KG1 (cell line): Measurements from ENCODE around the gene RAB9A.
"Not testable (repeated sequence)": the region's sequence is repeated elsewhere in the genome, so short reads cannot be mapped to it uniquely, and the experiment has no call there.

Source experiments
- DNase-seq: peaks from one replicate; lab custom pipeline; 2025; lab: John Stamatoyannopoulos, UW

Gene RAB9A, protein sequence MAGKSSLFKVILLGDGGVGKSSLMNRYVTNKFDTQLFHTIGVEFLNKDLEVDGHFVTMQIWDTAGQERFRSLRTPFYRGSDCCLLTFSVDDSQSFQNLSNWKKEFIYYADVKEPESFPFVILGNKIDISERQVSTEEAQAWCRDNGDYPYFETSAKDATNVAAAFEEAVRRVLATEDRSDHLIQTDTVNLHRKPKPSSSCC

DNA sequence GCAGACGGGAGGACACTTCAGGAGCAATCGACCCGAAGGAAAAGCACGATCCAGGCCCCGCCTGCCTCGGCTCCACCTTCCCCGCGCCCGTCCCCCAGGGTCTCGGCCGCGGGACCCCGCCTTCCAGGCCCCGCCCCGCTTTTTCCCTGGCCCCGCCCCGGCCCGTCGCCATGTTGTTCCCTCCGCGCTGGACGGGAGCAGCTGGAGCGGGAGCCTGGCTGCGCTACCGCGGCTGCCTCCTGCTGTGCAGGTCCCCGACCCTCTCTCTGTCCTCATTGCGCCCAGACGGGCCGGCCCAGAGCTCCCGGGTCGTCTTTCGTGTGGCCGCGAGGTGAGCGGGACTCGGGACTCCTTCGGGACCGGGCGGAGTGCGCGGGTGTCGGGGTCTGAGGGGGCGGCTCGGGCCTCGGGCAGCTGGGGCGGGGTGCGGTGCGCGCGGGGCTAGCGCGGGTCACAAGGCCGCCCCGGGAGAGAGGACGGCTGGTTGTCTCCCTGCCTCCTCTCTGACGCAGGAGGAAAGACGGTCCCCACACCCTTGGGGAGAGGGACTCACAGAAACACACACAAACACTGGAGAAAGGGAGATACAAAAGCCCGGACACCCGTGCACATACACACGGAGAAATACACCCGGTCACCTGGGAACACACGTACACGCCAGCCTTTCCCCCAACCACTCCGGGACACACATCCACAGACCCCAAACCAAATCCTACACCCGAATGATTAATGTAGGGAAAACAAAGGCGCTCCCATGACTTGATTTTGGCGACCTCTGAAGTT is at the start of gene RAB9A:
TSS of gene RAB9A (plus strand) at position 171 of the 783 bp plus-strand sequence. CDS start 19,619 bp downstream, outside the sequence.
- peak; percentile 19 for DNase-seq

DNA sequence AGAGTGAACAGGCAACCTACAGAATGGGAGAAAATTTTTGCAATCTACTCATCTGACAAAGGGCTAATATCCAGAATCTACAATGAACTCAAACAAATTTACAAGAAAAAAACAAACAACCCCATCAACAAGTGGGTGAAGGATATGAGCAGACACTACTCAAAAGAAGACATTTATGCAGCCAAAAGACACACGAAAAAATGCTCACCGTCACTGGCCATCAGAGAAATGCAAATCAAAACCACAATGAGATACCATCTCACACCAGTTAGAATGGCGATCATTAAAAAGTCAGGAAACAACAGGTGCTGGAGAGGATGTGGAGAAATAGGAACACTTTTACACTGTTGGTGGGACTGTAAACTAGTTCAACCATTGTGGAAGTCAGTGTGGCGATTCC is 47.2 kb upstream of the RAB9A start:
- DNase-seq, result not testable (repeated sequence)

DNA sequence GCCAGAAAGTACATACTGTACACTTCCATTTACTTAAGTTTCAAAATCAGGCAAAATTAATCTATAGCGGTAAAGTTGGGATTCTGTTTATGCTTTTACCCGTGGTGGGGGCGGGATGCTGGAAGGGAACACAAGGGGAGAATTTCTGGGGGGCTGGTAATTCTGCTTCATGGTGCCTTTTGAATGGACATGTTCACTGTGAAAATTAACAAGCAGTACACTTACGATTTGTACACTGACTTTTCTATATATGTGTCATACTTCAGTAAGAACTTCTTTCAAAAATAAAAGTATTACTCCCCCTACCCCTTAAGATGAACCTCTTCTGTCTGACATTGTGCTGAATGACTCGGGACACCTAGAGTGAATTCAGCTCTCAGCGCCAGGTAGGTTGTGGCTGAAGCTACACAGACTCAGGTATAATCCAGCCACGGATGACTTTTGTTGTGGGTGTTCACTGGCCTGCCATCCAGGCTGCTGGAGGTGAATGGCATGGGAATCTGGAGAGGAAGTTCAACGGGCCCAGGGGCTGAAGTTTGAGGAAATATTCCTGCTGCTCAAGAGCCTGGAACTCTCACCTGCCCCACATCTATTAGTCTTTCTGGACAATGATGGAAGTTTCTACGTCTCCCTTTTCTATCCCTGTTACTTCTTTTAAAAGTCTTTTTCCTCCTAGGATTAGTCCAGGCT is 43.3 kb upstream of the RAB9A start:
- no peak for DNase-seq

DNA sequence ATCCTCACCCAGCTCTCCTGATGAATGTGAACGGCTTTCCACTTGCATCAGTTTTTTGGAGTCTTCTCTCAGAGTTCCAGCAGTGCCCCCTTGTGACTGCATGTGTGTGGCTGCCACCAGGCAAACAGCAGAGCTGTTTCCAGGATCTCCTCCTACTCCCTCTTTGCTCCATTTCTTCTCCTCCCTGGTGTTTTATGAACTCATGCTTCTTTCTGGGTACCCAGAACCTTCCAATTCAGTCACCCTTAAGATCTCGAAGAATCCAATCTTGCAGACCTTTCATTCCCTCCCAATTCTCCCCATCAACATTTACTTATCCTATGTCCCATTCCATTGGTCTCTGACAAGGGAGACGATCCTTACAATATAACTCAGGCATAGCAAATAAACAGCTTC is 42.8 kb upstream of the RAB9A start:
- DNase-seq, result no peak

DNA sequence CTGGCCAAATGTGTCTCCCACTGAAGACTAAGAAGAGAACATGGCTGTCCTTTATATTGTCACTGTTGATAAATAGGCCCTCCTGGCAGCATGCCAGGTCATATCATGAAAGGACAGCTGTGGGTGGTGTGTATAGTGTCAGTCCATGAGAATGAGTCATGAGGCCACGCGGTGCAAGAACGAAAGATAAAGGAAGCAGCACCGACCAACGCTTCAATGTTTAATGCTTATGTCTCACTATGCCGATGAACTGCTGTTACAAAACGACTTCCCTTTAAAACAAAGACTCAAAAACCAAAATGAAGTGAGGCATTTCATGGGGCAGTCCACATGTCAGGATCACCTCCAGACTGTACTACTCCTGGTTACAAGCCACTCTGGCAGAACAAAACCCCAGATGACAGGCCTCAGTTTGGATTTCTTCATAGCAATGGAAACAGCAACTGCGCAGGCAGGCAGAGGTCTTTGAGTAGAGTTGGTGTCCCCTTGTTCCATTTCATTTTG is 41.2 kb upstream of the RAB9A start:
- no peak for DNase-seq

DNA sequence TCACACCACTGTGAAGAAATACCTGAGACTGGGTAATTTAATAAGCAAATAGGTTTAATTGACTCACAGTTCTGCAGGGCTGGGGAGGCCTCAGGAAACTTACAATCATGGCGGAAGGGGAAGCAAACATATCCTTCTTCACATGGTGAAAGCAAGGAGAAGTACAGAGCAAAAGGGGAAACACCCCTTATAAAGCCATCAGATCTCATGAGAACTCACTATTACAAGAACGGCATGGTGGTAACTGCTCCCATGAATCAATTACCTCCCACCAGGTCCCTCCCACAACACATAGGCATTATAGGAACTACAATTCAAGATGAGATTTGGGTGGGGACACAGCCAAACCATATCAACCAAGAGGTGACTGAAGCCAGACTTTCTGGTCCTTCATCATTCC is 40.6 kb upstream of the RAB9A start:
- peak; percentile 1 for DNase-seq

DNA sequence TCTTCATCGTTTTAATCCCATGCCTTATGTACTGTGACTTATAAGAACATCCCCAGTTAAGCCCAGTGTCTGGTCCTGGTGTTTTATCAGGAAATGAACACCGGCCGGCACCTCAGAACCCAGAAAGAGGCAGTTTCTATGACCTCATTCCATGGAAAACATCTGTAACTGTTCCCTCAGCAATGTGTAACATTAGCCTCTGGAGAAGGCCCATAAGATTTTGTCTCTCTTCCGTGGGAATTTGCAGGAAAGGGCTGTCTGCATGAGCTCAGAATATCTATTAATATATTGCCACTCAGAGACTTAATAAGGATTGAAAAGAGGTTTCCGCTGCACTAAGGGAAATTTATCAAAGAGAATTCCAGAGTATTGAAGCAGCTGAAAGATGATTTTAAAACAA is 39.1 kb upstream of the RAB9A start:
- DNase-seq, result no peak

DNA sequence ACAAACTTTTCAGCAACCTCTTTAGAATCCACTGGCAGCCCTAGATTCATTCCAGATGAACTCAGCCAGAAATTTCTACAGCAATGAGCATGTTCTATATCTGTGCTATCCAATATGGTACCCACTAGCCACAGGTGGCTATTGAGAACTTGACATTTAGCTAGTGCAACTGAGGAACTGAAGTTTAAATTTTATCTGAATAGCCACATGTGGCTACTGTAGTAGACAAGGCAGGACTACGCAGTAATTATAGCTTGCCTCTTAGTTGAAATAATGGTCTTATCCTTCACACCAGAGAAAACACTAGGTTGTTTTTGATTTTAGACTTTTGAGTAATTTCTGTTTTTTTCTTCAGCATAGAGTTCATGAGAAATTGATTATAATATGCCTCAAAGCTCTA is 38.6 kb upstream of the RAB9A start:
- DNase-seq, result no peak

DNA sequence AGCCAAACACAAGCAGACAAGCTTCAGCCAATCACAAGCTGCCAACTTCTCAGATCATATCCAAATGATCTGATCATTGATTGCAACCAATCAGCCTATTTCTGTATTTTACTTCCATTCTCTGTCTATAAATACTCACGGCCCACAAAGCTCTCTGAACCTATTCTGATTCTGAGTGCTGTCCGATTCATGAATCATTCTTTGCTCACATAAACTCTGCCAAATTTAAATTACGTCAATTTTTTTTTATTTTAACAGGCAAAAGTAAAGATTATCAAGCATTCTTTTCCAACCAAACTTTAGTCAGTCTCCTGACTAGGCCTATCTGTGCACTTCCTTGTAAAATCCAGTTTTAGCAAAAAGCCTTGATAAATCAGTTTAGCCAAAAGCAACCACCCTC is 37.8 kb upstream of the RAB9A start:
- no peak for DNase-seq

DNA sequence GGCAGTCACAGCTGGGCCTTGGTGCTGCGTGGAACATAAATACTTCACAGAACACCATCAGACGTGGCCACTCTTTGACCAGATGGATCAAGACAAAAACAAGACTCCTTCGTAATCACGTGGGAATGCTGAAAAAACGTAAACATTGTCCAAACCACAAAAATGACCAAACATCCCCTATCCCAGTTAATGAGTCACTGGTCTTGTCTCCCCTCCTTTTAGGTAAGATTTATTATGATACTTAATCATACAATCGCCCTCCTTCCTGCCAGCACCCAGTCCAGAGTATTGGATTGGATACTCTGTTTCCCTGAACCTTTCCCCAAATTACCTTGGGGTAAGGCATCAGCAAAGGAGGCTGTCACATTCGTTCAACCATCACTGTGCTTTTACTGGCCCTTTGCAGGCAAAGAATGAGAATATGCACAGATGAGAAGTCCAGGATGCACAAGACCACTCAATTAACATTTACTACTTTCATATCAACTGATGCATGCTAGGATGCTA is 36.6 kb upstream of the RAB9A start:
- DNase-seq, result peak; percentile 22

DNA sequence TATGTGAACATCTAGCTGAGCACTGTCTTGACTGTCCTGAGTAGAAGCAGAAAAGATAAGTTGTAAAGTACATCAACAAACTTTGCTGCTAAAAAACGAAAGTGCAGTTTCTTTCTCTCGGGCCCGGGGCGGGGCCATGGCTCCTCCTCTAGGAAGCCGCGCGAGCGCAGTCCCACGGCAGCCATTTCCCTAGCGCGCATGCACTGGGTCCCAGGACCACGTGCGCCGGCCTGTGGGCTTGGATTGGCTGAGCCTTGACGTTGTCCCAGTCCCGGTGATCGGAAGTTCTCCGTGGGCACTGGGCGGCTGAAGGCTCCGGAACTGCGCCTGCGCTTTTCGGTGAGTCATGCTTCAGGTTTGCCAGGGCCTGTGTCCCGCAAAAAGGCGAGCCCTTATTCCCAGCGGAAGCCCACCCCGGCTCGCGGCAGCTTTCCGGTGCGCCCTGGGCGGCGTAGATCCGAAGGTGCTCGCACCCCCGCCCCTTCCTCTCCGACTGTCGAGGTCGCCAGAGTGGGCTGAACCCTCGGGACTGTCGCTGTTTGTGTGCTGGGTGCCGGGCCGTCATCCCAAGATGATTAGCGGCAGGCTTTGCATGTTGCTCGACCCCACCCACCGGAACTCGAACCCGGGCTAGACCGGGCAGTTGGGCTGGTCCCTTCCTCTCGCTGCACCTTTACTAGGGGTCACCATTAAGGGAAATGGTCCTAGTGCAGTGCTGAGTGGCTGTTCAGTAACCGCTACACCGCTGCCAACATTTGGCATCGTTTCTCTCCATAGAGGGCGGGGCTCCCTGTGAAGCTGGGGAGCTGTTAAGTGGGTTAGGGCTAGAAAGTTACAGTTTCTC is 35.9 kb upstream of the RAB9A start, which contains the start of gene TCEANC:
TSS of gene TCEANC (plus strand) at position 292 of the 844 bp plus-strand sequence. CDS start 9,368 bp downstream, outside the sequence.
- peak; percentile 62 for DNase-seq

DNA sequence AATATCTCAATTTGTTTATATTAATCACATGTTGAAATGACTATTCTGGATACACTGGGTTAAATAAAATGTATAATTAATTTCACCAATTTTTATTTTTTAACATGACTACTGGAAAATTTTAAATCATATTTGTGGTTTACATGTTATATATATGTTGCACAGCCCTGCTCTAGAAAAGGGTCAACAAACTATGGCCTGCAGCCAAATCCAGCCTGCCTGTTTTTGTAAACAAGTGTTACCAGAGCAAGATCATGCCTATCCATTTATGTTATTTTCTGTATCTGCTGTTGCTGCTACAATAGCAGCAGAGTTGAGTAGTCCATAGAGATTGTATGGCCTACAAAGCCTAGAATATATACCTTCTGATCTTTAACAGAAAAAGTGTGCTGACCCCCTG is 34.8 kb upstream of the RAB9A start:
- no peak for DNase-seq

DNA sequence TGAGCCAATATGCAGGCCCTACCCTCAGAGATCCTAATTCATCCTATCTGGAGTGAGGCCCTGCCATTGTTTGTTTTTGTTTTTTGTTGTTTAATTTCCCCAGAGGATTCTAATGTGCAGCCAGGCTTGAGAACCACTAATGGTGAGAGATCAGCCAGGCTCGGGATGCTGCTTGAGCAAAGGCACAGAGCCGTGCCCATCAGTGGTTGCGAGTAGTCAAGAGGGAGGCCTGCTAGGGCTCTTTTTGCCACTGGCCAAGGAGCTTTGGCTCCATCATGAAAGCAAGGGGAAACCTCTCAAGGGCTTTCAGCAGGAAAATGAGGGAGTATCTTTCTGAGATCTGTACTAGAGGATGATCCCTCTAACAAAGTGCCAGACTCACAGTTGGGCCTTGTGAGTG is 33.3 kb upstream of the RAB9A start:
- DNase-seq, result no peak

DNA sequence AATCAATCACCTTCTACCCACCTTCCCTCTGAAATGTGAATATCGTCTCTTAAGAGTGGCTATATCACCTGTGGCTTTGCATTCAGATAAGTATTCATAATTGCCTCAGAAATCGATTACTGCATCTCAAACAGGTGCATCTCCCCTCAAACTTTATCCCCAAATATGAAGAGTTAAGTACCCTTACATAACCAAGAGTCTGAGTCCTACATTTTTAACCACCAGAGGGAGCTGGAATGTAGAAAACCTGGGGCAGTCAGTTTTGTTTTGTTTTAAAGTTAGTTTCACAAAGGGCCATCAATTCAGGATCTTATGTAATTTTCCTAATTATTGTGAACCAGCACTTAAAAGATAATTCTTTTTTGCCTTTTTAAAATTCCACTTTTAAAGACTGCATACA is 30.3 kb upstream of the RAB9A start:
- DNase-seq, result peak; percentile 5

DNA sequence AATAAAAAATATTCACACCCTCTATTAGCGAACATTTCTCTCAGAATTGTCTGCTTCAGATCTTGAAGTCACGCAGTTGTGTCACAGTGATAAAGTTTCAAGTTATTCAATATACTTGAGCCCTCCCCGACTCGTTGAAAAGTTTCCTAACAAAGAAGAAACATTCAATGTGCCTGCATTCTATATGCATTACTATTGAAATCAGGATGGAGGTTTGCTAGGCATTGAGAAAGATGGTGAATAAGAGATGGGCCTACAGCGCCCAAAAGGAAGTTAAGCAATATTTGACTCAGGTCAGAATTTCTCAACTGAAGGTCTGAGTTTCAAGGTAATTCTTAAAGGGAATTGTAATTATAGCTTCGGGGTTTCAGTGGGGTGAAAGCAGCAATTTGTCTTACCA is 29.9 kb upstream of the RAB9A start:
- DNase-seq, result no peak

DNA sequence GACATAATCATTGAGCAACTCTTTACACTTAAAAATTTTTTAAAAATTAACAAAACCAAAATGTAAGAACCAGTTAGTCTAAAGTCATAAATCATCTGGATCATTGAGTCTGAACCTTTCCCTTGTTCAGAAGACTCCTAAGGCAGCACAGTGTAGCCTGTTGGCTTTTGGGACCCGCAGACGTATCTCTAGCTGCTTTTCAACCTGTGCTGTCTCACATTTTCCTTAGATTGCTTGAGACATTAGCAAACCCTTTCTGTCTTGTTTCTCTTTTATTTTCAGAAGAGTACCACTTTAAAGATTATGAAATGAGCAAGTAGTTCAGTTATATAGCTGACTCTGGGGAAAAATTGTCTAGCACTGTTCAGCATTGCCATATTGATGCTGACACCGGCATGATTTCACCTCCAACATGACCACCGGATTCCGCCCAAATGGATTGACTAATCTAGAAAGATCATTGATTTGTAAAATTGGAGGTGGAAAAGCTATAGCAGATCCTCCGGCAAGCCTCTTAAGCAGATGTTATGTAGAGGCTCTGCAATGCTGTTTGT is 27.1 kb upstream of the RAB9A start:
- no peak for DNase-seq

DNA sequence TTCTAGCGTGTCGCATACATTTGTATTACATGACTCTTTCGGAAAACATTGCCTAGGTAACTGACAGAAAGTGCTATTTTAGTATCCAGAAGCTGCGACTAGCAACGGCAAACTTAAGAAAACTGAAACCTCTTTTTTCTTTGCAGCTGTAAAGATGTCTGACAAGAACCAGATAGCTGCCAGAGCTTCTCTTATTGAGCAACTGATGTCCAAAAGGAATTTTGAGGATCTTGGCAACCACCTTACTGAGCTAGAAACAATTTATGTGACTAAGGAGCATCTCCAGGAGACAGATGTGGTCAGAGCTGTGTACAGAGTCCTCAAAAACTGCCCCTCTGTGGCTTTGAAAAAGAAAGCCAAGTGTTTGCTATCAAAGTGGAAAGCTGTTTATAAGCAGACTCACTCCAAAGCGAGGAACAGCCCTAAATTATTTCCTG is 26.6 kb upstream of the RAB9A start:
- no peak for DNase-seq

DNA sequence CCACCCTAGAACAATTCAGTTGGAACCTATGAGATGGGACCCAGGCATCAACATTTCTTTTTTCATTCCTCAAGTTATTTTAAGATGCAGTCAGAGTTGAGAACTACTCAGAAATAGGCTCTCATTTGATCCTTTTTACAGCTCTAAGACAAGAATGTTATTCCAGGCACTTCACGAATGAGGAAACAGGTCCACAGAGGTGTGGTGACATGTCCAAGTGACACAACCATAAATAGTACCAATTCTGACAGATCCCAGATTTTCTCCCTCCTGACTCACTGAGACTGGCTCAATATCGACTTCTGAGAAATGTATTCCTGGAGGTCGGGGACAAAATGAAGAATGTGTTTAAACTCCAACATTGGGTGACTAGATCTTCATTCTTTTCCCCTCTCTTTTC is 24.9 kb upstream of the RAB9A start:
- DNase-seq, result no peak

DNA sequence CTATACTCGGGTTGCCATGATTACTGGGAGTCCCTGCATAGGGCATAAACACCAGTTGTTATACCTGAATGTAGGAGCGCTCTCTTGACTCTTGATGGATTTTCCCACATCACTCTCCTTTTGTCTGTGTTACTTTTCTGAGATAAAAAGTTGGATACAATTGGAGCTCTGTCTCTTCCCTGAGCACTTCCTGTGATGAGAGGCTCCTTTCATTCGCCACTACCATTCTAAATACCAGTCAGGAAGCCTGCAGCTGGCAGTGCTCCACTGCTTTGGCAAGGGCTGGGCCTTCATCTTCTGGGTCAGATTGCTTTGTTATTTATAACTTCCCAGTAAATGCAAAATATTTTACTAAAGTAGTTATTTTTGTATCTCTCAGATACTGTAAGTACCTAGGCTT is 22.1 kb upstream of the RAB9A start:
- no peak for DNase-seq

DNA sequence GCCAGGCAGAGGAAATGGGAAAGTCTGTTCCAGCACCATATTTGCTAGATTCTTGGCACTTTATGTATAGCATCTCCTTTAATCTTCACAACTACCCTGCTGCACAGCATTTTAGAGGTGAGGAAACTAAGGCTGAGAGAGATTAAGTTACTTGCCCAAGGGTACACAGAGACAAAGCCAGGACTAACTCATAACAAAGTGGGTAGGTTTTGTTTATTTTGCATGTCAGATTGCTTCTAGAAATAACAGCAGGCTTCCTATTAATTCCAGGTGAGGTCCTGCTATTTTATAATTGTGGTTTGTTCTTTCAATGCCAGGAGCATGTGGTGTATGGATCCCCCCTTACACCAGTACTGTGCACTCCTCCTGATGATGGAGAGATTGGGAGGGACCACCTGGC is 21.0 kb upstream of the RAB9A start:
- no peak for DNase-seq

DNA sequence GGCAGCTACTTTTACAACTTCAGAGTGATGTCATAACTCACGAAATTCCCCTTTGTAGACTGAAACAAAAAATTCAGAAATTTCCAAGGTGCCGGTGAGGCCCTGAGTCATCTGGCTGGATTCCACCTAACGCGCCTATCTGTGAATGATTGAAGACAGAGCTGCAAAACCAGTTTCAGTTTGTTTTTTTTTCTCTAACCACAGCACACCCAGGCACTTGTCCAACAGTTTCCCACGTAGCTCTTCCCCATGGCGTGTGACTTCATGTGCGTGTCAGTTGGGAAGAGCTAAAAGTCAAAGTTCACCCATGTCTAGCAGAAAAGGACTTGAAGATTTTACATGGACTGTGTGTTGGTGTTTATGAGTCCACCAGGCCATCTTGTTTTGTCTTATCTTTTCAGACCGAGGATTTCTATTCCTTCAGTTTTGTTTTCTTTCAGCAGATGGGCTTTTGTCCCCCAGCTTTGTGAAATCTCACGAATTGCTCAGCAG is 19.6 kb upstream of the RAB9A start:
- DNase-seq, result no peak
